HG03442 (cell line): ENCODE data around the gene NACA2.
"Not testable (repeated sequence)": the region's sequence is repeated elsewhere in the genome, so short reads cannot be mapped to it uniquely, and the experiment has no call there.

Source experiments
- ATAC-seq: cut with Tn5 transposase; IDR thresholded peaks from one replicate; pipeline ENCODE4 v1.9.1; 2021; ENCODE audit warnings: mild to moderate bottlenecking, moderate library complexity; ENCODE audit not compliant: unreplicated experiment

NACA2 gene

DNA sequence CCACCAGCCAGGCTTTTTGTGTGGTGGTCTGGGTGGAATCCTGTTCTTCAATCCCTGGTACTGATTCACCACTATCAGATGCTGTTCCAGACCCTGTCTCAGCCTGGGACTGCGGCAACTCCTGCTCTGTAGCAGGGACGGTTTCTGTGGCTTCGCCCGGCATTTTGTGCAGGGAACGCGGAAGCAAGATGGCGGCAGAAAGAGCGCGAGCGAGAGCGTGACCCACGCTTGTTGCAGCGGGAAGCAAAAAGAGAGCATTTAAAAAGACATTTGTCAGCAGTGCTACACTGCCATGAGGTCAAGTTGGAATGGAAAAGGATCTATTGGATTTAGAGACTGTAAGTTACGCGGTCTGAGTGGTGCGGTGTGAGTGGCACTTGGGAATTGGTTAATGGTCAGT, at the start of gene NACA2:
NACA2 (minus strand) TSS at position 202 of the 400 bp plus-strand sequence; CDS start at position 163, 39 bp downstream.
- ATAC-seq: no peak

DNA sequence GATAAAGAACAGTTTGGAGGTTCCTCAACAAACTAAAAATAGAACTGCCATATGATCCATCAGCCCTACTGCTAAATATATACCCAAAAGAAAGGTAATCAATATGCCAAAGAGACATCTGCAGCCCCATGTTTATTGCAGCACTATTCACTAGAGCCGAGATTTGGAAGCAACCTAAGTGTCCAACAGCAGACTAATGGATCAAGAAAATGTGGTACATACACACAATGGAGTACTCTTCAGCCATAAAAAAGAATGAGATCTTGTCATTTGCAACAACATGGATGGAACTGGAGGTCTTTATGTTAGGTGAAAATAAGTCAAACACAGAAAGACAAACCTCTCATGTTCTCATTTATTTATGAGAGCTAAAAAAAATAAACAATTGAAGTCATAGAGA, 48.8 kb upstream of the NACA2 start:
- ATAC-seq: no peak

DNA sequence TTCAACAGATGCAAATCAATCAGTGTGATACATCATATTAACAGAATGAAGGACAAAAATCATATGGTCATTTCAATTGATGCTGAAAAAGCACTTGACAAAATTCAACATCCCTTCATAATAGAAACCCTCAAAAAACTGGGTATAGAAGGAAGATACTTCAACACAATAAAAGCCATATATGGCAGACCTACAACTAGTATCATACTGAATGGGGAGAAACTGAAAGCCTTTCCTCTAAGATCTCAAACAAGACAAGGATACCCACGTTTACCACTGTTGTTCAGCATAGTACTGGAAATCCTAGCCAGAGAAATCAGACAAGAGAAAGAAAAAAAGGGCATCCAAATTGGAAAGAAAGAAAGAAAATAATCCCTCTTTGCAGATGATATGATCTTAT, 47.1 kb upstream of the NACA2 start:
- no peak for ATAC-seq

DNA sequence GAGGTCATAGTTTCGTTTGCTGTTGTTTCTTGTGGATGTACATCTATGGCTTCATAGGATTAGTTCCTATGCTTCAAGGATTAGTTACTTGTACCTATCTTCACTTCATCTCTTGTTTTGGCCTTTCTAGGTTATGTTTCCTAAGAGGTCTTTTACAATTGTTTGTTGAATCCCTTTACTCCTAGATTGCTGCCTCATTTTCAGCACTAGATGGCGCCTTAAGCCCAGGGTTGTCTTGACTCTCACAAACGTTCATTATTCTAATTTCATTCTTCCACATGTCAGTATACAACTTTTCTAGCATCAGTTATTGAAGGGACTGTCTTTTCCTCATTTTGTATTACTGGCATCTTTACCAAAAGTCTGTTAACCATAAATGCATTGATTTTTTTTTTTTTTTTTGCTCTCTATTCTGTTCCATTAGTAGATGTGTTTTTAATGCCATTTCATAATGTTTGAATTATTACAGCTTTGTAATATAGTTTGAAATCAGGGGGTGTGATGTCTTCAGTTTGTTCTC, 45.0 kb upstream of the NACA2 start:
- ATAC-seq: no peak

DNA sequence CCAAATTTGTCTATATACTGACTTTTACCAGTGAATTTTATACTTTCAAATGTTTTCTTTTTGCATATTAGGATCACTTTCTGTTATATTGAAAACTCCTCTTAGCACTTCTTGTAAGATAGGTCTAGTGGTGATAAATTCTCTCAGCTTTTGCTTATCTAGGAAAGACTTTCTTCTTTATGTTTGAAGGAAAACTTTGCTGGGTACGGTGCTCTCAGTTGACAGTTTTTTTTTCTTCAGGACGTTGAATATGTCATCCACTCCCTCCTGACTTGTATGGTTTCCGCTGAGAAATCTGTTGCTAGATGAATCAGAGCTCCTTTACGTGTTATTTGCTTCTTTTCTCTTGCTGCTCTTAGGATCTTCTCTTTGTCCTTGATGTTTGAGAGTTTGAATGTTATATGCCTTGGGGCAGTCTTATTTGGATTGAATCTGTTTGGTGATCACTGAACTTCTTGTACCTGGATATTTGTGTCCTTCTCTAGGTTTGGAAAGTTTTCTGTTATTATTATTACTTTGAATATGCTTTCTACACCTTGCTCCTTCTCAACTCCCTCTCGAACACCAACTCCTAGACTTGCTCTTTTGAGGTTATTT, 44.0 kb upstream of the NACA2 start:
- ATAC-seq: no peak

DNA sequence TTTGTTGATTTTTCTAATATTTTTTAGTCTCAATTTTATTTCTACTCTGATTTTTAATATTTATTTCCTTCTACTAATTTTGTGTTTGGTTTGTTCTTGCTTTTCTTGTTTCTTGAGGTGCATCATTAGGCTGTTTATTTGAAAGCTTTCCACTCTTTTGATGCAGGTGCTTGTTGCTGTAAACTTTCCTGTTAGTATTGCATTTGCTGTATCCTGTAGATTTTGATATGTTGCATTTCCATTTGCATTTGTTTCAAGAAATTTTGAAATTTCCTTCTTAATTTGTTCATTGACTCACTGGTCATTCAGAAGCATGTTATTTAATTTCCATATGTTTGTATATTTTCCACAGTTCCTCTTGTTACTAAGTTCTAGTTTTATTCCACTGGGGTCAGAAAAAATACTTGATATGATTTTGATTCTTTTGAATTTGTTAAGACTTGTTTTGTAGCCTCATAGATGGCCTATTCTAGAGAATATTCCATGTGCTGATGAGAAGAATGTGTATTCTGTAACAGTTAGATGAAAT, 43.1 kb upstream of the NACA2 start:
- no peak for ATAC-seq

DNA sequence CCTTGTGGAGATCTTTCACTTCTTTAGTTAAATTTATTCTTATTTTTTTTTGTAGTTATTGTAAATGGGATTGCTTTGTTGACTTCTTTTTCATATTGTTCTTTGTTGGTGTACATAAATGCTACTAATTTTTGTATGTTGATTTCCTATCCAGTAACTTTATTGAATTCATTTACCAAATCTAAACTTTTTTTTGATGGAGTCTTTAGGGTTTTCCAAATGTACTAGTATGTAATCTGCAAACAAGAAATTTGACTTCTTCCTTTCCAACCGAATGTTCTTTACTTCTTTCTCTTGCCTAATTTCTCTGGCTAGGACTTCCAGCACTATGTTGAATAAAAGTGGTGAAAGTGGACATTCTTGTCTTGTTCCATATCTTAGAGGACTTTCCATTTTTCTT, 41.8 kb upstream of the NACA2 start:
- no peak for ATAC-seq

DNA sequence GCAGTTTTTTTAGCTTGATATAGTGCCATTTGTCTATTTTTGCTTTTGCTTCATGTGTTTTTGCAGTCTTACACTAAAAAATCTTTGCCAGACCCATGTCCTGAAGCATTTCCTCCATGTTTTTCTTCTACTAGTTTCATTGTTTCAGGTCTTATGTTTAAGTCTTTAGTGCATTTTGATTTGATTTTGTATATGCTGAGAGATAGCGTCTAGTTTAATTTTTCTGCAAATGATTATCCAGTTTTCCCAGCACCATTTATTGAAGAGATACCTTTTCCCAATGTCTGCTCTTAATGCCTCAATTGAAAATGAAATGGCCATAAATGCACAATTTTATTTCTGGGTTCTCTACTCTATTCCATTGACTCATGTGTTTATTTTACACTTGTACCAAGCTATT, 40.8 kb upstream of the NACA2 start:
- no peak for ATAC-seq

DNA sequence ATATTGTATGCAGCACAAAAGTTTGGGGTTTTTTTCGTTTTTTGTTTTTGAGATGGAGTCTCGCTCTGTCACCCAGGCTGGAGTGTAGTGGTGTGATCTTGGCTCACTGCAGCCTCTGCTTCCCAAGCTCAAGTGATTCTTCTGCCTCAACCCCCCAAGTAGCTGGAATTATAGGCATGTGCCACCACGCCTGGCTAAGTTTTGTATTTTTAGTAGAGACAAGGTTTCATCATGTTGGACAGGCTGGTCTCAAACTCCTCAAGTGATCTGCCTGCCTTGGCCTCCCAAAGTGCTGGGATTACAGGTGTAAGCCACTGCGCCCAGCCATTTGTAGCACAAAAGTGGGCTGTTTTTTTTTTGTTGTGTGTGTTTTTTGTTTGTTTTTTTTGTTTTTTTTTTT, 37.1 kb upstream of the NACA2 start:
- ATAC-seq: not testable (repeated sequence)

DNA sequence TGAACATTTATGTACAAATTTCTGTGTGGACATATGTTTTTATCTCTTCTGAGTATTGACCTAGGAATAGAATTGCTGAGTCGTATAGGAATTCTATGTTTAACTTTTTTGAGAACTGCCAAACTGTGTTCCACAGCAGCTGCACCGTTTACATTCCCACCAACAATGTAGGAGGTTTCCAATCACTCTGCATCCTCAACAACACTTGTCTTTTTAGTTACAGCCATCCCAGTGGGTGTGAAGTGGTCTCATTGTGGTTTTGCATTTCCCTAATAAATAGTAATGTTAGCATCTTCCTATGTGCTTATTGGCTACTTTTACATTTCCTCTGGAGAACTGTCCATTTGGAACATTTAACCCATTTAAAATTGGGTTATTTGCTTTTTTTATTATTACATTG, 36.6 kb upstream of the NACA2 start:
- ATAC-seq: no peak

DNA sequence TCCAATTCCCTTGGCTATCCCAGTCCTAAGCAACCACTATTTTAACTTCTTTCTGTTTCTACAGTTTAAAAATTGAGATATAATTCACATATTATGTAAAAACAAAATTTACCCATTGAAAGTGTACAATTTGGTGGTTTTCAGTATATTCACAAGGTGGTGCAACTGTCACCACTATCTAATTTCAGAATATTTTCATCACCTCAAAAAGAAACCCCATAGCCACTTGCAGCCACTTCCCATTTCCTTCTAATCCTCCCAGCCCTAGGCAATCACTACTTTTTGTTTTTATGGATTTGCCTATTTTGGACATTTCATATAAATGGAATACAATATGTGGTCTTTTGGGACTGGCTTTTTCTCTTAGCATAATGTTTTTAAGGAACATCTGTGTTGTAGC, 36.1 kb upstream of the NACA2 start:
- ATAC-seq: no peak

DNA sequence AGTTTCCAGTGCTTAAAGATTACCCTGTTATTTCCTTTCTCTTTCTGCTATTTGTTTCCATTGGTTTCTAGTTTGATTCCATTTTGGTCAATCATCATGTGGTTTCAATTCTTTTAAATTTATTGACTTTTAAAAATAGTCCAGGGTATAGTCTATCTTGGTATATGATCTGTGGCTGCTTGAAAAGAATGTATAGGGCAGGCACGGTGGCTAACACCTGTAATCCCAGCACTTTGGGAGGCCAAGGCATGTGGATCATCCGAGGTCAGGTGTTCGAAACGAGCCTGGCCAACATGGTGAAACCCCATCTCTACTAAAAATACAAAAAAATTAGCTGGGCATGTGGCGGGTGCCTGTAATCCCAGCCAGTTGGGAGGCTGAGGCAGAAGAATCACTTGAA, 34.5 kb upstream of the NACA2 start:
- no peak for ATAC-seq

DNA sequence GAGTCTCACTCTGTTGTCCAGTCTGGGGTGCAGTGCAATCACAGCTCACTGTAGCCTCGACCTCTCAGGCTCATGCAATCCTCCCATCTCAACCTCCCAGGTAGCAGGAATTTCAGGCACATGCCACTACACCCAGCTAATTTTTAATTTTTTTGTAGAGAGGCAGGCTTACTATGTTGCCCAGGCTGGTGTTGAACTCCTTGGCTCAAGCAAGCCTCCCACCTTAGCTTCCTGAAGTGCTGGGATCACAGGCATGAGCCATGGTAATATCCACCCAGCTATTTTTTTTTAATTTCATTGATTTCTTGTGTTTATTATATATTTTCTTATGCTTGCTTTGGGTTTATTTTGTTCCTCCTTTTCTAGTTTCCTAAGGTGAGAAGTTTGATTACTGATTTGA, 33.9 kb upstream of the NACA2 start:
- no peak for ATAC-seq

DNA sequence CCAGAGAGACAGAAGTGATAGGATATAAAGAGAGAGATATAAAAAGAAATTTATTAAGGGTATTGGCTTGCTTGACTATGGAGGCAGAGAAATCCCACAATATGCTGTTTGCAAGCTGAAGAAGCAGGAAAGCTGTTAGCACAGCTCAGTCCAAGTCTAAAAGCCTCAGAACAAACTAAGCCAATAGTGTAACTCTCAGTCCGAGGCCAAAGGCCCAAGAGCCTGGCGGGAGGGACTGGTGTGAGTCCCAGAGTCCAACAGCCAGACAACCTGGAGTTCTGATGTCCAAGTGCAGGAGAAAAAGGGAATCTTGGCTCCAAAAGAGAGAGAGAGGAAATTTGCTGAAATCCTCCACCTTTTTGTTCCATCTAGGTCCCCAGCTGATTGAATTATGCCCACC, 30.3 kb upstream of the NACA2 start:
- ATAC-seq: no peak

DNA sequence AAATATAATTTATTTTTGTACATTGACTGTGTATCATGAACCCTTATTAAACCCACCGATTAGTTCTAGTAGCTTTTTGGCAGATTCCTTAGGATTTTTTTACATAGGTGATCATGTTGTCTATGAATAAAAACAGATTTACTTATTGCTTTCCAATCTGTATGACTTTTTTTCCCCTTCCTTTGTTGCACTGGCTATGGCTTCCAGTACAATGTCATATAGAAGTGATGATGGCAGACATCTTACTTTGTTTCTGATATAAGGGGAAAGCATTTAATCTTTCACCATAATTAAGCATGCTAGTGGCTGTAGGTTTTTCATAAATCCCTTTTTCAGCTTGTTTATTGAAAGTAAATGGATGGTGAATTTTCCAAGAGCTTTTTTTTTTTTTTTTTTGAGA, 28.9 kb upstream of the NACA2 start:
- ATAC-seq: no peak

DNA sequence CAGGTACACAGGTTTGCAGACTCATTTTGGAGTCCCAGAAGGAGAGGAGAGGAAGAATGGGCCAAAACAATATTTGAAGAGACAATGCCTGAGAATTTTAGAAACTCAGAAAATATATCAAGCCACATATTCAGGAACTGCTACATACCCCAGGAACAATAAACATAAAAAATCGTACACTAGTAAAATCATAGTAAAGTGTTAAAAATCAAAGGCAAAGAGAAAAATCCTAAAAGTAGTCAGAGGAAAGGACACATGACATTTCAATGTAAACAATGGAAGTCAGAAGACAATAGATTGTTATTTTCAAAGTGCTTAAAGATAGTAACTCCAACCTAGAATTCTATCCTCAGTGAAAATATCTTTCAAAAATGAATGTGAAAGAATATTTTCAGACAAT, 28.5 kb upstream of the NACA2 start:
- no peak for ATAC-seq

DNA sequence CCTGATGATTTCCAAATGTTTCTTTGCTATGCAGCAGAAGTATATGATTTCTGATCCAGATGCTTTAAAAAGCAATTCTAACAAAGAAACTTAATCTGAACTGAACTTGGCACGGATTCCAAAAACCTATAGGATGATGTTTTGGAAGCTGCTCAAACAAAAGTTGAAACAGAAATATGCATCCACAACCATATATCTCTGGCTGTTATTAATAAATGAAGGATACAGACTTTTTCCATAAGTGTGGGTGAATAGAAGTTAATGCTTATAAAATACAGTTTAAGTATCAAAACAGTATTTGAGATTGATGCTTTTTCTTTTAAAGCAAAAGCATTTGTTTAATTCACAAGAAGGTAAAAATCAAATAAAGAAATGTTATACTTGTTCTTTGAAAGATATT, 27.9 kb upstream of the NACA2 start:
- ATAC-seq: no peak

DNA sequence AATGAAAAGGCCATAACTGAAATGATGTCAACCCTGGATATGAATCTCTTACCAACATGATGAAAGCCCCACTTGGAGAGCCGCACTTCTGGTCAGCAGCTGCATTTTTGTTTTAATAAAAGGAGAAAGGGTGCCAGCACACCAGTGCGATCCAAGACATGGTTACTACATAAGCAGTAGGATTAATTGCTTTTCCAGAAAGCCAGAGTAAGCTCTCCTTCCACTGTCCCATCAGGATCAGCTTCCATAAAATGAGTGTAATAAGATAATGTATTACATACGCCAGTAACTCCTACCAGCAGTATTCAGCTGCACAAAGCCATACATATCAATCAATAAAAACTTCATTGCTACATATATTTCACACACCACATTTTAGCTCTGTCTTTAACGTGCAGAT, 26.3 kb upstream of the NACA2 start:
- no peak for ATAC-seq

DNA sequence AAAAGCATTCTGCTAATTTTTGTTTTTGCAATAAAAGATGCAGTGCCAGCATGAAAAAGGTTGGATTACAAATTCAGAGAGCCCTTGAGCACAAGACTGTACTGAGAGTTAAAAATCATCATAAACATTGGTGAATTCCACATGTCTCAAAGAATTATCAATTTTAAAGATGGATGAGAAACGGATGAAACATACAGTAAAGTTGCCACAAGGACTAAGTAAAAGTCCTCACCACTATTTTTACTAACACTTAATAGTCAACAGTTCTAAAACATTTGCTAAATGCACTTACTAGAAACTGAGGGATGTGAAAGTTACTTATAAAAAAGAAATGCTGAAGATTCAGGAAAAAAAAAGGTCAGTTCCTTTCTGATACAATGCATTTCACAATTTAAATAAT, 25.8 kb upstream of the NACA2 start:
- ATAC-seq: no peak

DNA sequence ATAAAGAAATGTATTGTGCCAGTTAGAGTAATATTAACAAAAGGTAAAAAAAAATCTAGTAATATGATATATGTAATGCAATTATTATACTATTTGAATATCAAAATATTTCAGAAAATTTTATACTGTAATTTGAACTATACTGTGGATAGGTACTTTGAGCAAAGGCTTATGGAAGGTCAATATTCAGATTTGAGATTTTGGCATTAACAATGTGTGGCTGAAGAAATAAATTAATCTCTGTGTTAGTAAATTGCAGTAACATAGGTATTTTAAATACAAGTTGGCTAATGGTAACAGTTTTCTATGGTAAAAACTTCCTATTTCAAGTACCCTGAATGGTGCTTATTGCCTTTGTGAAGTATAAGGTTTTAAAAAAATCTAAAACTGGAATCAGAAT, 23.2 kb upstream of the NACA2 start:
- ATAC-seq: no peak

DNA sequence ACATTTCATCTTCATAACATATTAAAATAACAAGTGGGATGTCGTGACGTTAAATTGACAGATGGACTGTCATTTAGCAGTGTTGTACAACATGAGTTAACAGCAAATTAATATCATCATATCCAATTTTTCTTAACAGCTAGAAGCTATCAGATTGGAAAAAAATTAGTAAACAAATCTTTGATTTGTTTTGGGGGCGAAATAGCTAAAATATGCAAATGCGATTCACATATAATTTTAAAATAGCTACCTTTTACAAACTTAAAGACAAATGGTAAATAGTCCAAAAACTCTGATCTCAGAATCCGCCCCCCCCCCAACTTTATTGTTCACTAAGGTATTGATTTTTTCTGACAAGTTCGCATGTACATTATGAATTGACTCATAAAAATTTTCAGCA, 20.3 kb upstream of the NACA2 start:
- ATAC-seq: no peak

DNA sequence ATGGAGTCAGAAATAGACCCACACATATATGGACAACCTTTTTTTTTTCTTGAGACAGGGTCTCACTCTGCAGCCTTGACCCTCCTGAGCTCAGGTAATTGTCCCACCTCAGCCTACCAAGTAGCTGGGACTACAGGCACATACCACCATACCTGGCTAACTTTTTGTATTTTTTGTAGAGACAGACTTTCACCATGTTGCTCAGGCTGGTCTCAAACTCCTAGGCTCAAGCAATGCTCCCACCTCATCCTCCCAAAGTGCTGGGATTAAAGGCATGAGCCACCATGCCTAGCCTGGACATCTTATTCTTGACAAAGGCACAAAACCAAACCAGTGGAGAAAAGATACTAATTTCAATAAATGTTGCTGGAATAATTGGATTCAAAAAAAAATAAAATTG, 14.7 kb upstream of the NACA2 start:
- ATAC-seq: no peak

DNA sequence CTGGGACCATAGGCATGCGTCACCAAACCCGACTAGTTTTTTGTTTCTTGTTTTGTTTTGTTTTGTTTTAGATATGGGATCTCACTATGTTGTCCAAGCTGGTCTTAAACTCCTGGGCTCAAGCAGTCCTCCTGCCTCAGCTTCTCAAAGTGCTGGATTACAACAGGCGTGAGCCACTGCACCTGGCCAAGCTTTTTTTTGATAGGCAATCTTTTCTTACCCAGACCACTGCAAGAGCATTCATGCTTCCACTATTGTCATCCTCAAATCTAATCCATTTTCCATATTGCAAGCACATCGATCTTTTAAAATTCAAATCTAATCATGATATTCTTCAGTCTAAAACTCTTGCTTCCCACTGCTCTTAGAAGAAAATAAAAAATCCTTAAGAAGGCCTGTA, 10.3 kb upstream of the NACA2 start:
- ATAC-seq: no peak
